ENCODE measurements around the gene ZNF367.

DNA sequence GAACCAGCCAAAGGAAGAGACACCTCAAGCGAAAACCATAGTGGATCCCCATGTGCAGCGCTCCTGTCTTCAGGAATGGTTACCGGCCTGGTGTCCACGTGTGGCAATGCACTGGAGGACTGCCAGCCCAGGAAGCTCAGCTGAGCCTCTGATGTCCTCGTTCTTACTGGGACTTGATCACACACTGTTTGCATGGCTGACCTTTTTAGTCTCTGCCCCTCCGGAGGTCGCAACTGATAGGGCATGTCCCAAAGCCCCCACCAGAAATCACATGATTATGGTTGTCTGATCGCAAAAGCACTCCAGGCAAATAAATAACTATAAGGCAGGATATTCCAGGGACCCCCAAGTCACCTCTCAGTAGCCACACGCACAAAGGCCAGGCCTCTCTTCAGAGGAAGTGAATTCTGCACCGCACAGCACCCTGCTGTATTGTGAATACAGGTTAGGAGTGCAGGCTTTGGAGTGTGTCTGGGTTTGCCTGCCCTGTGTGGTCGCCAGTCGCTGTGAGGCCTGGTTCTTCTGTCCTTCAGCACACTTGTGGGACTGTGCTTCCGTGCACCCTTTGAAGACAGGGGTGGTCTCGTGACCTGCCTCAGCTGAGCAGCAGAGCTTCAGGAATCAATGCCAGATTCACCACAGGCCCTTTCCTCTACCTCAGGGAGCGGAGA is 18.4 kb upstream of the ZNF367 start:
- TF ChIP-seq, protein P1, sequence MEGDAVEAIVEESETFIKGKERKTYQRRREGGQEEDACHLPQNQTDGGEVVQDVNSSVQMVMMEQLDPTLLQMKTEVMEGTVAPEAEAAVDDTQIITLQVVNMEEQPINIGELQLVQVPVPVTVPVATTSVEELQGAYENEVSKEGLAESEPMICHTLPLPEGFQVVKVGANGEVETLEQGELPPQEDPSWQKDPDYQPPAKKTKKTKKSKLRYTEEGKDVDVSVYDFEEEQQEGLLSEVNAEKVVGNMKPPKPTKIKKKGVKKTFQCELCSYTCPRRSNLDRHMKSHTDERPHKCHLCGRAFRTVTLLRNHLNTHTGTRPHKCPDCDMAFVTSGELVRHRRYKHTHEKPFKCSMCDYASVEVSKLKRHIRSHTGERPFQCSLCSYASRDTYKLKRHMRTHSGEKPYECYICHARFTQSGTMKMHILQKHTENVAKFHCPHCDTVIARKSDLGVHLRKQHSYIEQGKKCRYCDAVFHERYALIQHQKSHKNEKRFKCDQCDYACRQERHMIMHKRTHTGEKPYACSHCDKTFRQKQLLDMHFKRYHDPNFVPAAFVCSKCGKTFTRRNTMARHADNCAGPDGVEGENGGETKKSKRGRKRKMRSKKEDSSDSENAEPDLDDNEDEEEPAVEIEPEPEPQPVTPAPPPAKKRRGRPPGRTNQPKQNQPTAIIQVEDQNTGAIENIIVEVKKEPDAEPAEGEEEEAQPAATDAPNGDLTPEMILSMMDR (conservative IDR thresholded peaks at IDR 0.05; ENCODE audit: low read depth, low read length) = no peak
- TF ChIP-seq CHD1 (IDR thresholded peaks at IDR 0.05; ENCODE audit: low read depth, low read length) (no peak), SMC3 (IDR thresholded peaks at IDR 0.05; ENCODE audit: low read depth, low read length) (no peak)

Data from IMR-90 (cell line).